KMS-11 (cell line): ENCODE results near the gene PRKCE.

Source experiments
- H2AFZ ChIP-seq: fragments of 200-600 bp; sonication (generic); 2 replicates; pipeline ENCODE4 v1.6.1; 2016; ENCODE audit warnings: antibody characterized with exemption, mixed run types, low read depth
- H3K27ac ChIP-seq: fragments of 200-600 bp; sonication (generic); 2 replicates; pipeline ENCODE4 v1.6.1; 2016; ENCODE audit warnings: mild to moderate bottlenecking, mixed run types
- H3K27me3 ChIP-seq: fragments of 200-600 bp; sonication (generic); 2 replicates; pipeline ENCODE4 v1.6.1; 2017; ENCODE audit warnings: mild to moderate bottlenecking, low read depth, mixed run types, moderate library complexity; ENCODE audit not compliant: insufficient read depth
- H3K36me3 ChIP-seq: fragments of 200-600 bp; sonication (generic); 2 replicates; pipeline ENCODE4 v1.6.1; 2017; ENCODE audit warnings: mild to moderate bottlenecking, mixed run types; ENCODE audit not compliant: insufficient read depth
- H3K4me1 ChIP-seq: fragments of 200-600 bp; sonication (generic); 2 replicates; pipeline ENCODE4 v1.6.1; 2016; ENCODE audit warnings: mild to moderate bottlenecking, low read depth, mixed run types; ENCODE audit not compliant: poor library complexity, severe bottlenecking
- H3K4me2 ChIP-seq: fragments of 200-600 bp; sonication (generic); 2 replicates; pipeline ENCODE4 v1.7.0; 2016; ENCODE audit warnings: mild to moderate bottlenecking, mixed run types
- H3K4me3 ChIP-seq: fragments of 200-600 bp; sonication (generic); IDR thresholded peaks from 2 replicates; pipeline ENCODE4 v1.6.1; 2017; ENCODE audit warnings: low read depth, low read length, mixed read lengths; ENCODE audit not compliant: insufficient read depth
- H3K79me2 ChIP-seq: fragments of 200-600 bp; sonication (generic); 2 replicates; pipeline ENCODE4 v1.6.1; 2016; ENCODE audit warnings: low read depth, mixed run types; ENCODE audit not compliant: insufficient read depth
- H3K9ac ChIP-seq: fragments of 200-600 bp; sonication (generic); 2 replicates; pipeline ENCODE4 v1.6.1; 2016; ENCODE audit warnings: mild to moderate bottlenecking, mixed run types
- H4K20me1 ChIP-seq: fragments of 200-600 bp; sonication (generic); 2 replicates; pipeline ENCODE4 v1.6.1; 2016; ENCODE audit warnings: mild to moderate bottlenecking, mixed run types; ENCODE audit not compliant: insufficient read depth
- TF ChIP-seq, protein P1 (sequence below): fragments of 200-600 bp; sonication (generic); conservative IDR thresholded peaks from 2 replicates; pipeline ENCODE4 v1.6.1; 2017; ENCODE audit warnings: low read depth, mild to moderate bottlenecking, antibody characterized with exemption, low read length, moderate library complexity, mixed read lengths

PRKCE gene

GRCh38 chr2:45978302-45978859 lies 326.9 kb downstream of the PRKCE start:
- Histone ChIP-seq H4K20me1 (no peaks in the 10 kb centered on the region), H3K4me1 (no peaks in the 10 kb centered on the region), H3K4me2 (no peak overlapping the region), H3K4me3 (no peak overlapping the region), H2AFZ (no peak overlapping the region), H3K9ac (no peak overlapping the region), H3K27me3 (no peaks in the 10 kb centered on the region), H3K79me2 (no peaks in the 10 kb centered on the region), H3K36me3 (no peaks in the 10 kb centered on the region), H3K27ac (no peak overlapping the region)
- TF ChIP-seq, protein P1, sequence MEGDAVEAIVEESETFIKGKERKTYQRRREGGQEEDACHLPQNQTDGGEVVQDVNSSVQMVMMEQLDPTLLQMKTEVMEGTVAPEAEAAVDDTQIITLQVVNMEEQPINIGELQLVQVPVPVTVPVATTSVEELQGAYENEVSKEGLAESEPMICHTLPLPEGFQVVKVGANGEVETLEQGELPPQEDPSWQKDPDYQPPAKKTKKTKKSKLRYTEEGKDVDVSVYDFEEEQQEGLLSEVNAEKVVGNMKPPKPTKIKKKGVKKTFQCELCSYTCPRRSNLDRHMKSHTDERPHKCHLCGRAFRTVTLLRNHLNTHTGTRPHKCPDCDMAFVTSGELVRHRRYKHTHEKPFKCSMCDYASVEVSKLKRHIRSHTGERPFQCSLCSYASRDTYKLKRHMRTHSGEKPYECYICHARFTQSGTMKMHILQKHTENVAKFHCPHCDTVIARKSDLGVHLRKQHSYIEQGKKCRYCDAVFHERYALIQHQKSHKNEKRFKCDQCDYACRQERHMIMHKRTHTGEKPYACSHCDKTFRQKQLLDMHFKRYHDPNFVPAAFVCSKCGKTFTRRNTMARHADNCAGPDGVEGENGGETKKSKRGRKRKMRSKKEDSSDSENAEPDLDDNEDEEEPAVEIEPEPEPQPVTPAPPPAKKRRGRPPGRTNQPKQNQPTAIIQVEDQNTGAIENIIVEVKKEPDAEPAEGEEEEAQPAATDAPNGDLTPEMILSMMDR: no peak

DNA sequence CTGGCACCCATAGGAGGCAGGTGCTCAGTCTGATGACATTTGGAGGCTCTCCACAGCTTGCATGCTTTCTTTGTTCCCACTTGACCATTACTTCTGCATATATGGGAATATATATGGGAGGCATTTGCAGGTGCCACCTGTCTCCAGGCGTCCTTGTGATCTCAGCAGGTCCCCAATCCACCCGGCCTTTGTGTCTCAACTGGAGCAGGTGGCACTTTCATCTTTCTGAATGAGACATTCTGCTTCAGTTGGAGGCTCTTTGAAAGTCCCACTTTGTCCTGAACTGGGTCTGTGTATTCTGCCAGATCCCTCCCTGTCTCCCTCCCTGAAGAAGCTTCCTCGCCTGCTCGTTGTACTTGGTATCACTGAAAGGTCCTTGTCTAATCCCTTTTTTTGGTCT lies 327.6 kb downstream of the PRKCE start:
- no peak overlapping the region for H3K4me2 ChIP-seq
- H2AFZ ChIP-seq: no peak overlapping the region
- no peak overlapping the region for H3K27ac ChIP-seq
- H3K4me3 ChIP-seq: no peak overlapping the region
- H3K79me2 ChIP-seq: no peaks in the 10 kb centered on the region
- H3K9ac ChIP-seq: no peak overlapping the region
- TF ChIP-seq, protein P1: no peak
- no peaks in the 10 kb centered on the region for H3K4me1 ChIP-seq
- no peaks in the 10 kb centered on the region for H3K27me3 ChIP-seq
- H3K36me3 ChIP-seq: no peaks in the 10 kb centered on the region
- no peaks in the 10 kb centered on the region for H4K20me1 ChIP-seq

- Histone ChIP-seq H3K27me3 (no peaks in the 10 kb centered on the region), H3K4me3 (no peak overlapping the region), H4K20me1 (no peaks in the 10 kb centered on the region)
These were observed 328.8 kb downstream of the PRKCE start for GRCh38 chr2:45980161-45980865.

GRCh38 chr2:45981384-45981930 lies 330.0 kb downstream of the PRKCE start:
- no peaks in the 10 kb centered on the region for H3K4me1 ChIP-seq

More at GRCh38 chr2:45980161-45980865, 328.8 kb downstream of the PRKCE start:
- Histone ChIP-seq H3K79me2 (no peaks in the 10 kb centered on the region), H3K27ac (no peak overlapping the region), H3K9ac (no peak overlapping the region), H3K36me3 (no peaks in the 10 kb centered on the region), H2AFZ (no peak overlapping the region), H3K4me2 (no peak overlapping the region), H3K4me1 (no peaks in the 10 kb centered on the region)
- TF ChIP-seq, protein P1: no peak

More at GRCh38 chr2:45981384-45981930, 330.0 kb downstream of the PRKCE start:
- Histone ChIP-seq H4K20me1 (no peaks in the 10 kb centered on the region), H3K27ac (no peak overlapping the region), H3K4me3 (no peak overlapping the region), H2AFZ (no peak overlapping the region), H3K9ac (no peak overlapping the region), H3K79me2 (no peaks in the 10 kb centered on the region), H3K36me3 (no peaks in the 10 kb centered on the region), H3K27me3 (no peaks in the 10 kb centered on the region), H3K4me2 (no peak overlapping the region)
- TF ChIP-seq, protein P1: no peak
